Ascending aorta (tissue), 2 donors: ENCODE results near the gene SERBP1. TPM values are rescaled to one million over a fixed set of nuclear protein-coding genes. Genes with fewer than 3 reads are reported as not detected.
A peak's percentile ranks its signal among the peaks of the same experiment; 100 is the strongest.

Experiments used
- DNase-seq, 2 donors: peaks; one replicate each; pipeline ENCODE4 v3.0.0-alpha.2; 2019; ENCODE audit warnings: low spot score in 2 of 2
- H3K27ac ChIP-seq, 2 donors: fragments of 200-600 bp; sonication (generic); one replicate each; pipeline ENCODE4 v1.5.1; 2016 to 2017; ENCODE audit warnings: mild to moderate bottlenecking in 1 of 2
- H3K27me3 ChIP-seq: fragments of 200-600 bp; sonication (generic); one replicate; pipeline ENCODE4 v1.5.1; 2017
- H3K36me3 ChIP-seq, 2 donors: fragments of 200-600 bp; sonication (generic); one replicate each; pipeline ENCODE4 v1.5.1; 2016
- H3K4me1 ChIP-seq, 2 donors: fragments of 200-600 bp; sonication (generic); one replicate each; pipeline ENCODE4 v1.5.1; 2016 to 2017; ENCODE audit warnings: mild to moderate bottlenecking in 1 of 2
- H3K4me3 ChIP-seq, 2 donors: fragments of 200-600 bp; sonication (generic); one replicate each; pipeline ENCODE4 v1.5.1; 2016 to 2017; ENCODE audit warnings: mild to moderate bottlenecking in 1 of 2
- H3K9me3 ChIP-seq, 2 donors: fragments of 200-600 bp; sonication (generic); one replicate each; pipeline ENCODE4 v1.5.1; 2016
- CTCF ChIP-seq, 3 experiments: fragments of 200-600 bp in 2 of 3; fragments of 450-650 bp in 1 of 3; sonication (generic) in 2 of 3; IDR thresholded peaks; one replicate each; pipeline ENCODE4 v1.5.1; 2016 to 2019; ENCODE audit warnings: antibody characterized with exemption in 3 of 3, mild to moderate bottlenecking in 1 of 3, moderate library complexity in 1 of 3
- intact Hi-C: fragments of 100-400 bp; cut with DNase I; formaldehyde crosslinking; loops from one replicate; pipeline ENCODE4 v1.15.1; 2023
- total RNA-seq: library from RNA; depleted of rRNA; stranded (reverse); fragments of >200 nt; gene quantifications from one replicate; pipeline ENCODE4 v1.1.0, GENCODE V29; 2016

The SERBP1 gene
- total RNA-seq, 1 donor from 2014 or later: 125 TPM

DNA sequence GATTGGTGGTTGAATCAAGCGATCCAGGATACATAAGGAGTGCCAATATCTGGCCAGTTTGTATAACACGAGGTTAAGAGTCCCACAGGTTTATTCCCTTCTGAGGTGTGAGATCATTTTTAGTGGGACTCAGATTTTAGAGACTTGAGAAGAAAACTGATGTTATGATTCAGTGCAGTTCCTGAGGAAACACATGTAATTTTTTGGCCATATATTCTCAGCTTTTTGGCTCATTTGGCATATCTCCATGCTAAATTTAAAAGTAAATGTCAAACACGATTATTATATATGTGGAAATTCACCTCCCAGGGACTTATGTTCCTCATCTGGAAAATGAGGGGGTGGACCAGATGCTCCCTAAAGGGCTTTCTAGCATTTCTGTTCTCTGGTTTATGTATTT lies 39.2 kb upstream of the SERBP1 start:
- Histone ChIP-seq H3K4me3 (no peak overlapping the region), H3K27ac (no peak overlapping the region), H3K4me1 (peaks cover 3 to 8% of the 10 kb centered on the region in 2 donors), H3K9me3 (no peaks in the 10 kb centered on the region), H3K36me3 (no peaks in the 10 kb centered on the region), H3K27me3 (no peaks in the 10 kb centered on the region)
- TF ChIP-seq CTCF (IDR thresholded peaks at IDR 0.05): no peak
- DNase-seq: no peak
- intact Hi-C loops: no loop called here

GRCh38 chr1:67468066-67468718 lies 38.0 kb upstream of the SERBP1 start:
- Histone ChIP-seq H3K27me3 (no peaks in the 10 kb centered on the region), H3K27ac (peak overlapping the region in 1 of 2 donors; percentile 34), H3K4me1 (peaks cover 3 to 13% of the 10 kb centered on the region in 2 donors), H3K36me3 (no peaks in the 10 kb centered on the region), H3K4me3 (no peak overlapping the region), H3K9me3 (no peaks in the 10 kb centered on the region)
- intact Hi-C loops: no loop called here
- DNase-seq: no peak
- TF ChIP-seq CTCF (IDR thresholded peaks at IDR 0.05): no peak

DNA sequence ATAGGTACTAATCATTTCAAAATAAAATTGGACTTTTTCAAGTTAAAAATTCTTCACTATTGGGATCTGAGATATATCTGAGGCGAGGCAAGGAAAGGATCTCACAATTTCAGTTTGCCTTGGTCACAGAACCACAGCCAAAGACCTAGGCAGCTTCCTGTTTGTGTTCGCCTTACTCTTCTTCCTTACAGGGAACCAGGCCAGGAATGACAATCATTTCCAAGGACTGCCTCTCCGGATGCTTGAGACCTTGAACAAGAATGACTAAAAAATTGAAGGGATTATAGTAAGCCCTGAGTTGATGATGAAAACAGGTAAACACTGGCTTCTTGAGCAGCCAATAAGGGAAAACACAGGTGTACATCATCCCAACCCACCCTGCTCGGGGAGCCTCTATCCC lies 35.2 kb upstream of the SERBP1 start:
- H3K36me3 ChIP-seq: no peaks in the 10 kb centered on the region
- no peak overlapping the region for H3K27ac ChIP-seq
- H3K27me3 ChIP-seq: no peaks in the 10 kb centered on the region
- intact Hi-C loops: no loop called here
- peaks cover 6 to 16% of the 10 kb centered on the region in 2 donors for H3K4me1 ChIP-seq
- no peaks in the 10 kb centered on the region for H3K9me3 ChIP-seq
- no peak for TF ChIP-seq CTCF (IDR thresholded peaks at IDR 0.05)
- DNase-seq: no peak
- no peak overlapping the region for H3K4me3 ChIP-seq

DNA sequence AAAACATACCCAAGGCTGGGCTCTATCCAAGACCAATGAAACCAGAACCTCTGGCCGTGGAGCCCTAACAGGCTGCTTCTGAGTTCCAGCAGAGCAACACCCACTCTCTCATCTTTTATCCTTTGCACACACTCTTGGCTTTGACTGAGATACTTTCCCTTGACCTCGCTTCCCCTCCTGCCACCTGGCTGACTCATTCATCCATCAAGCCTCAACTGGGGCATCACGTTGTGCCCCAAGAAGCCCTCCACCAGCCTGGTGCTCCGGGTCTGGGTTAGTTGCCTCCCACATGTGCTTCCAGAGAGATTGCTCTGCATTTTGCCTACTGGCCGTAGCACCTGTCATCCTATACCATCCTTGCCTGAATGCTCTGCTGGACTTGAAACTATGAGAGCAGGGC lies 34.5 kb upstream of the SERBP1 start:
- Histone ChIP-seq H3K4me3 (no peak overlapping the region), H3K27ac (no peak overlapping the region), H3K9me3 (no peaks in the 10 kb centered on the region), H3K4me1 (peaks cover 6 to 16% of the 10 kb centered on the region in 2 donors), H3K27me3 (no peaks in the 10 kb centered on the region), H3K36me3 (no peaks in the 10 kb centered on the region)
- intact Hi-C loops: no loop called here
- DNase-seq: no peak
- TF ChIP-seq CTCF (IDR thresholded peaks at IDR 0.05): no peak

DNA sequence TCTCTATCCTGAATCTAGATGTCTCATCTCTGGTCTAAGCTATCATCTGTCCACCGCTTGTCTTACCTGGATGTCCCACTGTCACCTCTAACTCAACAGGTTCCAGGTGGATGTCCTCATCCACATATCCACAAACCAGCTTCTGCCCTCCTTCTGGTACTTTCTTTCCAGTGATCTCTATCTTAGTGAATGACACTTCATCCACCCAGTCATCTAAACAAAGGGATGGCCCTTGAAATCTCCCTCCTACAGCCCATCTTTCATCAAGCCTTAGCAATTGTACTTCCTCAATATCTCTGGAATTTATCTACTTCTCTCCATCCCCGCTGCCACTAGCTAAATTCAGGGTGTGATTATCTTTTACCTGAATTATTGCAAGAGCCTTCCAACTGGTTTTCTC lies 33.9 kb upstream of the SERBP1 start:
- H3K27me3 ChIP-seq: no peaks in the 10 kb centered on the region
- intact Hi-C loops: no loop called here
- H3K27ac ChIP-seq: no peak overlapping the region
- TF ChIP-seq CTCF (IDR thresholded peaks at IDR 0.05): no peak
- peaks cover 6 to 16% of the 10 kb centered on the region in 2 donors for H3K4me1 ChIP-seq
- DNase-seq: no peak
- no peak overlapping the region for H3K4me3 ChIP-seq
- H3K36me3 ChIP-seq: no peaks in the 10 kb centered on the region
- H3K9me3 ChIP-seq: no peaks in the 10 kb centered on the region
